T47D (cell line): ENCODE data around the gene SP3.
A peak's percentile ranks its signal among the peaks of the same experiment; 100 is the strongest.
"Not testable (repeated sequence)": the region's sequence is repeated elsewhere in the genome, so short reads cannot be mapped to it uniquely, and the experiment has no call there.

Source experiments
- DNase-seq, 2 experiments: peaks; one replicate each; pipeline versions ENCODE4 v3.0.0 to v3.0.0-alpha.2; 2011 to 2012; ENCODE audit warnings: low read depth in 1 of 2, low spot score in 1 of 2
- JUND ChIP-seq: IDR thresholded peaks from 2 replicates; pipeline ENCODE4 v1.6.1; 2012; ENCODE audit warnings: low read depth
- in situ Hi-C: cut with HindIII; loops from 2 replicates; pipeline ENCODE4 v1.10.0; 2016; ENCODE audit warnings: low sequenced_read_pairs, low pct_unique_long_range_greater_than_20kb

SP3 gene

GRCh38 chr2:173914055-173914927 lies 50.9 kb downstream of the SP3 start:
- in situ Hi-C loops = no loop called here
- TF ChIP-seq JUND = no peak
- DNase-seq = peak in 1 of 2 experiments; percentile 40

DNA sequence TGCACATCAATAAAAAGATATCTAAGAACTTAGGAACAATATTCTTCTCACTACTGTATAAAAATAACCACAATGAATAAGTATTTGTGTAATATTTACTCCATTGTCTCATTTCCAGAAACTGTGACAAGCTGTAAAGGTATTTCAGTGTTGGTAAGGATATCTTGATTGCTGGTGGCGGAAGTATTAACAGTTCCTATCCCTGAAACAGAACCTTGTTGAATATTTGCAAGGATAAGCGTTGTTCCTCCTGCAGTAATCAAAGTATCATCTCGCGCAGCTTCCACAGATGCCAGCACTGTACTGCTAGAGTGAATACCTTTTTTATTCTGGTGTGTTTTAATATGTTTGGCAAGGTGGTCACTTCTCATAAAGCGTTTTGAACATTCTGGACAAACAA lies 55.3 kb downstream of the SP3 start:
- no peak for DNase-seq
- TF ChIP-seq JUND = no peak
- in situ Hi-C loops = no loop called here

- in situ Hi-C loops = no loop called here
- TF ChIP-seq JUND = no peak
- DNase-seq = no peak
These were observed 58.5 kb downstream of the SP3 start for GRCh38 chr2:173906626-173907025.

DNA sequence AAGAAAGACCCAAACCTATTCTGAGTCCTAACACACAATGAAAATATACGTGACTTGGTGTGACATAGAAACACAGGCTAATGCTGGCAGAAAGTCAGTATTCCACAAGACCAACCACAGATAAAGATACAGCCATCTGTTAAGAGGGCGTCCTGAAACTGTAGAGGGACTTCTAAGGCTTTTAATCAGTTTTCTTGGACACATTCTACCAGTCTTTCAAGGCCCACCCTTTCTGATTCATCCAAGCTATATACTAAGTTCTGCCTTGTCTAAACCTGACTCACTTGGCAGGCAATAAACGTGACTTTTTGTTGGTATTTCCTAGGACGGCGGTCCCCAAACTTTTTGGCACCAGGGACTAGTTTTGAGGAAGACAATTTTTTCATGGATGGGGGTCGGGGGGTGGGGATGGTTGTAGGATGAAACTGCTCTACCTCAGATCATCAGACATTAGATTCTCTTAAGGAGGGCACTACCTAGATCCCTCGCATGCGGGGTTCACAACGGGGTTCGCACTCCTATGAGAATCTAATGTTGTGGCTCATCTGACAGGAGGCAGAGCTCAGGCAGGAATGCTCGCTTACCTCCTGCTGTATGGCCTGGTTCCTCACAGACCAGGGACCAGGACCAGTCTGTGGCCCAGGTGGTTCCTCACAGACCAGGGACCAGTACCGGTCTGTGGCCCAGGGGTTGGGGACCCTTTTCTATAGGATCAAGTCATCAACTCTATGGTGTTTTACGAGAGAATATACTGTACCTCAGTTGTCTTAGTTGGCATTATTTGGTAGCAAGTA lies 61.4 kb downstream of the SP3 start:
- TF ChIP-seq JUND = no peak
- no peak for DNase-seq
- in situ Hi-C loops = no loop called here

- no peak for TF ChIP-seq JUND
- DNase-seq = no peak
- in situ Hi-C loops = no loop called here
These were observed 66.2 kb downstream of the SP3 start for GRCh38 chr2:173898996-173899395.

DNA sequence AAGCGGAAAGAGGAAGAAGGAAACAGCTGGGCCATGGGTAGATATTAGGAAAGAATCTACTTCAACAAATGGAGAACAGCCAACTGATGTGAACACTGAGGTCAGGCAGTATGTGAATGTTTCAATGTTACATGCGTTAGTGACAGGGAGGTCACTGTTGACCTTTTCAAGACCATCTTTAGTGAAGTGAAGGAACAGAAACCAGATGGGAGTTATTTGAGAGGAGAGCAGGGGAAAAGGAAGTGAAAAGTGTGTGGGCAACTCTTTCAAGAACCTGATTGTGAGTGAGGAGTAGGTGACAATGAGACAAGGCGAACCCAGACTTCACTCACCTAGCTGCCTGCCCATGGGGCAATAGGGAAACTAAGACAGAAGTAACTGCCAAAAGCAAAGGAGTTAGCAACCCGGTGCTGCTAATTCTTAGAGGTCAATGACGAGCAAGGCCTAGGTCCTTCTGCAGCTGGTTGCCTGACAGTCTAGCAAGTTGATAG lies 67.0 kb downstream of the SP3 start:
- no peak for TF ChIP-seq JUND
- DNase-seq = no peak
- in situ Hi-C loops = no loop called here

DNA sequence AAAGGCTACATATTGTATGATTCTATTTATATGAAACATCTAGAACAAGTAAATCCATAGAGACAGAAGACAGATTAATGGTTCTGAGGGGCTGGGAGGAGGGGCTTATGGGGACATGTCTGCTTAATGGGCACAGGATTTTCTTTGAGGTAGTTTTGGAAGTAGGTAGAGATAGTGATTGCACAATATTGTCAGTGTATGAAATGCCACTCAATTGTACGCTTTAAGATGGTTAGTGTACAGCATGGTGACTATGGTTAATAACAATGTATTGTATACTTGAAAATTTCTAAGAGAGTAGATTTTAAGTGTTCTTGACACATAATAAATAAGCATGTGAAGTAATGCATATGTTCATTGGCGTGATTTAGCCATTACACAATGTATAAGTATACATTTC lies 68.4 kb downstream of the SP3 start:
- no peak for DNase-seq
- in situ Hi-C loops = no loop called here
- TF ChIP-seq JUND = no peak

DNA sequence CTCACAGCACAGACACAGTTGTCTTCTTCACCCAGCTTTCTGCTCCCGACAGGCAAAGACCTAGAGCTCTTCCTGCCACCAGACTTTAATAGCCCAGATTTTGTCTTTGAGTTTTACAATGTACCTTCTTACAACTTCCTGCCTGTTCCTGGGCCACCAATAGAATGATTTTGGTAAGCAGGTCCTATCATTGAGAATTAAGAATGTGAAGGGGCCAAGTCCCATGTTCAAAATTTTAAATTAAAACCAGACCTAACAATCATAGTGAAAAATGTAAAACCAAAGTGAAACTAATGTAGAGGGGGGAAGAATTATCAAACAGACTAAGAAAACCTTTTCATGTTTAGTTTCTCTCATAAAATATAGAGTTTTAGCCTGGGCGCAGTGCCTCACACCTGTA lies 72.8 kb downstream of the SP3 start:
- no peak for TF ChIP-seq JUND
- in situ Hi-C loops = no loop called here
- DNase-seq = no peak

DNA sequence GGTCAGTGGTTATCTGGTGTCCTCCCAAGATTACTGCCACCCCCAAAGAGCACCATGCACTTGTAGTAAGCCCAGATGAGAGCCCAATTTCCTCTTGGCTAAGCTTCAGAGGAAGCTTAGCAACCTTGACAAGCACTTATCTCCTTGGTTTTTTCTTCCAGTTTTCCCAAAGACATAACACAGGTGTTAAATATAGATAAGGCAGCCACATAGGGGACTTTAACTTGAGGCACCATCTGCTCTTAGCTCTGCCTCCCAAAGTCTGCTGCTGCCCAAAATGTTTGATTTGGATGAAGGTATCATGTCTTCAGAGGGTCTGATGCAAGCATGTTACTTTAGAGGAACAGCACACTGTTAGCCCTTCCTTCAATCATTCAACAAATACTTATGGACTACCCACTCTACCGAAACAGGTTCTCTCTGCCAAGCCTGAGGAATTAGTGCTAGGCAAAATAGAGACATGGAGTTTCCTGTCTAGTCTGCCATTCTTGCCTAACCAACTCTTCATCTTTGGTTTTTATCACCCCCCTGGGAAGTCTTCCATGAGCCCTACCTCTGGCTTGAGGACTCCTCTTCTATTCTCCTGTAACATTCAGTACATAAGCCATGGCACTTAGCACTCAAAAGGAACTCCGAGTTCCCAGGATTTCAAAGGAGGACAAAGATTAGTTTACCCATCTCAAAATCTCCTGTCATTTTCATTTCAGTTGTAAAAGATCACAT lies 73.7 kb downstream of the SP3 start:
- TF ChIP-seq JUND = no peak
- in situ Hi-C loops = no loop called here
- DNase-seq = no peak

GRCh38 chr2:173889464-173889863 lies 75.7 kb downstream of the SP3 start:
- DNase-seq, in situ Hi-C loops: not testable (repeated sequence)

- DNase-seq = no peak
- no peak for TF ChIP-seq JUND
- in situ Hi-C loops = no loop called here
These were observed 78.6 kb downstream of the SP3 start for GRCh38 chr2:173886613-173887012.

GRCh38 chr2:173884025-173884802 lies 81.0 kb downstream of the SP3 start:
- in situ Hi-C loops = no loop called here
- TF ChIP-seq JUND = no peak
- peak; percentile 22 to 67 for DNase-seq
